Nephron (organoid): ENCODE results near the gene WDR54.

Experiments used
- H3K27ac Mint-ChIP-seq, 3 experiments: 2 replicates each; pipeline ENCODE4 v1.8.0; 2020; ENCODE audit warnings: mixed read lengths in 3 of 3, mild to moderate bottlenecking in 2 of 3, moderate library complexity in 1 of 3
- H3K27me3 Mint-ChIP-seq: 2 replicates; pipeline ENCODE4 v1.8.0; 2021; ENCODE audit warnings: low read depth, mild to moderate bottlenecking, moderate library complexity, mixed read lengths
- H3K36me3 Mint-ChIP-seq: 2 replicates; pipeline ENCODE4 v1.8.0; 2020; ENCODE audit warnings: low read depth, mixed read lengths
- H3K4me1 Mint-ChIP-seq: 2 replicates; pipeline ENCODE4 v1.8.0; 2020; ENCODE audit warnings: mixed read lengths
- H3K4me3 Mint-ChIP-seq, 3 experiments: 2 replicates each; pipeline ENCODE4 v1.8.0; 2020; ENCODE audit warnings: mild to moderate bottlenecking in 3 of 3, mixed read lengths in 3 of 3, moderate library complexity in 2 of 3
- H3K9me3 Mint-ChIP-seq: 2 replicates; pipeline ENCODE4 v1.8.0; 2020; ENCODE audit warnings: mixed read lengths
- CTCF ChIP-seq, 3 experiments: fragments of 200-600 bp; sonication (generic); IDR thresholded peaks; one replicate each; pipeline ENCODE4 v1.5.0; 2021; ENCODE audit warnings: antibody characterized with exemption in 3 of 3; ENCODE audit not compliant: unreplicated experiment in 3 of 3

The WDR54 gene

GRCh38 chr2:74392449-74392743, 29.1 kb upstream of the WDR54 start:
- peak overlapping the region in 2 of 3 experiments; percentile 83 to 100 for H3K27ac Mint-ChIP-seq
- H3K4me1 Mint-ChIP-seq, result no peaks in the 10 kb centered on the region
- no peak overlapping the region for H3K4me3 Mint-ChIP-seq
- TF ChIP-seq CTCF (IDR thresholded peaks at IDR 0.05; ENCODE audit: unreplicated experiment in 3 of 3), result no peak
- H3K27me3 Mint-ChIP-seq, result no peaks in the 10 kb centered on the region
- H3K36me3 Mint-ChIP-seq, result no peaks in the 10 kb centered on the region
- H3K9me3 Mint-ChIP-seq, result no peaks in the 10 kb centered on the region

- no peaks in the 10 kb centered on the region for H3K9me3 Mint-ChIP-seq
Measured at GRCh38 chr2:74393525-74393924, 28.0 kb upstream of the WDR54 start.

GRCh38 chr2:74396149-74396548, 25.4 kb upstream of the WDR54 start:
- Mint-ChIP-seq H3K4me1 (no peaks in the 10 kb centered on the region), H3K4me3 (no peak overlapping the region), H3K36me3 (no peaks in the 10 kb centered on the region), H3K27me3 (peaks cover 3% of the 10 kb centered on the region), H3K9me3 (no peaks in the 10 kb centered on the region), H3K27ac (no peak overlapping the region)
- no peak for TF ChIP-seq CTCF (IDR thresholded peaks at IDR 0.05; ENCODE audit: unreplicated experiment in 3 of 3)

More at GRCh38 chr2:74393525-74393924, 28.0 kb upstream of the WDR54 start:
- Mint-ChIP-seq H3K27me3 (no peaks in the 10 kb centered on the region), H3K36me3 (no peaks in the 10 kb centered on the region), H3K27ac (no peak overlapping the region), H3K4me3 (peak overlapping the region in 1 of 3 experiments; percentile 27), H3K4me1 (no peaks in the 10 kb centered on the region)
- TF ChIP-seq CTCF (IDR thresholded peaks at IDR 0.05; ENCODE audit: unreplicated experiment in 3 of 3), result no peak

- no peaks in the 10 kb centered on the region for H3K36me3 Mint-ChIP-seq
- peaks cover 3% of the 10 kb centered on the region for H3K27me3 Mint-ChIP-seq
- no peaks in the 10 kb centered on the region for H3K4me1 Mint-ChIP-seq
- H3K9me3 Mint-ChIP-seq, result no peaks in the 10 kb centered on the region
- TF ChIP-seq CTCF (IDR thresholded peaks at IDR 0.05; ENCODE audit: unreplicated experiment in 3 of 3), result peak in 1 of 3 experiments; percentile 41
- no peak overlapping the region for H3K27ac Mint-ChIP-seq
- no peak overlapping the region for H3K4me3 Mint-ChIP-seq
Measured at GRCh38 chr2:74399785-74400184, 21.7 kb upstream of the WDR54 start.

DNA sequence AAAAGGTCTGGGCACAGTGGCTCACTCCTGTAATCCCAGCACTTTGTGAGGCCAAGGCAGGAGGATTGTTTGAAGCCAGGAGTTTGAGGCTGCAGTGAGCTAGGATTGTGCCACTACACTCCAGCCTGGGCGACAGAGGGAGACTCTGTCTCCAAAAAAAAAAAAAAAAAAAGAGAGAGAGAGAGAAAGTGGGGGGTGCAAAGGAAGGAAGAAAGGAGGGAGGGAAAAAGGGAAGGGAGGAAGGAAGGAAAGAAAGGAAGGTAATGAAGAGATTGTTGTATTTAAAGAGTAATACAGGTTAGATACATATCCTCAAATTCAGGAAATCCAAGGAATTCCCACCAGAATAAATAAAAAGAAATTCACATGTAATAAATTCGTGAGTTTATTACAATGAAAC, 19.6 kb upstream of the WDR54 start:
- Mint-ChIP-seq H3K4me3 (no peak overlapping the region), H3K36me3 (no peaks in the 10 kb centered on the region), H3K9me3 (no peaks in the 10 kb centered on the region), H3K4me1 (no peaks in the 10 kb centered on the region), H3K27ac (no peak overlapping the region), H3K27me3 (peaks cover 3% of the 10 kb centered on the region)
- no peak for TF ChIP-seq CTCF (IDR thresholded peaks at IDR 0.05; ENCODE audit: unreplicated experiment in 3 of 3)

GRCh38 chr2:74406035-74406434, 15.5 kb upstream of the WDR54 start:
- H3K9me3 Mint-ChIP-seq, result no peaks in the 10 kb centered on the region
- H3K4me3 Mint-ChIP-seq, result no peak overlapping the region
- H3K27me3 Mint-ChIP-seq, result peaks cover 5% of the 10 kb centered on the region
- TF ChIP-seq CTCF (IDR thresholded peaks at IDR 0.05; ENCODE audit: unreplicated experiment in 3 of 3), result no peak
- no peaks in the 10 kb centered on the region for H3K36me3 Mint-ChIP-seq
- H3K27ac Mint-ChIP-seq, result no peak overlapping the region
- peaks cover 4% of the 10 kb centered on the region for H3K4me1 Mint-ChIP-seq
